T-helper 9 cell (primary cell): ENCODE data around the gene PA2G4.
"Not testable (repeated sequence)": the region's sequence is repeated elsewhere in the genome, so short reads cannot be mapped to it uniquely, and the experiment has no call there.

Source experiments
- DNase-seq: peaks from one replicate; pipeline ENCODE4 v3.0.0-alpha.2; 2020
- total RNA-seq, 2 donors: gene quantifications; one replicate each; lab custom pipeline; 2026; lab: John Stamatoyannopoulos, UW

The PA2G4 gene
- total RNA-seq = 40.5 to 94.7 reads per million in 2 donors

GRCh38 chr12:56104109-56104814 is at the start of gene PA2G4:
PA2G4 (plus strand) TSS chr12:56104559; CDS start chr12:56104738, 179 bp downstream.
- peak; percentile 90 for DNase-seq

GRCh38 chr12:56059964-56060363 is 44.4 kb upstream of the PA2G4 start:
- DNase-seq = not testable (repeated sequence)

GRCh38 chr12:56061982-56062381 is 42.4 kb upstream of the PA2G4 start:
- no peak for DNase-seq

GRCh38 chr12:56062996-56063395 is 41.4 kb upstream of the PA2G4 start:
- DNase-seq = no peak

GRCh38 chr12:56071648-56072047 is 32.7 kb upstream of the PA2G4 start:
- DNase-seq = no peak

GRCh38 chr12:56074396-56074795 is 30.0 kb upstream of the PA2G4 start:
- DNase-seq = no peak

- DNase-seq = not testable (repeated sequence)
These were observed 26.4 kb upstream of the PA2G4 start for GRCh38 chr12:56077966-56078365.

GRCh38 chr12:56078427-56078826 is 25.9 kb upstream of the PA2G4 start:
- no peak for DNase-seq

GRCh38 chr12:56078931-56079722 is 25.2 kb upstream of the PA2G4 start:
- peak; percentile 48 for DNase-seq

GRCh38 chr12:56079723-56080555 is 24.4 kb upstream of the PA2G4 start, which contains the start of gene ERBB3:
ERBB3 (plus strand) TSS chr12:56080165; CDS start chr12:56080301, 136 bp downstream.
- peak; percentile 56 for DNase-seq

GRCh38 chr12:56080556-56081138 is 23.7 kb upstream of the PA2G4 start:
- no peak for DNase-seq

GRCh38 chr12:56081393-56082347 is 22.7 kb upstream of the PA2G4 start:
- no peak for DNase-seq

- DNase-seq = no peak
These were observed 22.0 kb upstream of the PA2G4 start for GRCh38 chr12:56082382-56082781.

GRCh38 chr12:56082967-56083366 is 21.4 kb upstream of the PA2G4 start:
- no peak for DNase-seq

- no peak for DNase-seq
These were observed 19.3 kb upstream of the PA2G4 start for GRCh38 chr12:56084958-56085543.

GRCh38 chr12:56086096-56086495 is 18.3 kb upstream of the PA2G4 start:
- DNase-seq = no peak

- no peak for DNase-seq
These were observed 17.8 kb upstream of the PA2G4 start for GRCh38 chr12:56086608-56087007.

GRCh38 chr12:56087220-56087619 is 17.1 kb upstream of the PA2G4 start:
- no peak for DNase-seq

- no peak for DNase-seq
These were observed 6.6 kb upstream of the PA2G4 start for GRCh38 chr12:56097738-56098137.

- DNase-seq = no peak
These were observed 5.8 kb upstream of the PA2G4 start for GRCh38 chr12:56098592-56098991.

GRCh38 chr12:56099787-56100186 is 4.6 kb upstream of the PA2G4 start:
- no peak for DNase-seq
